8988T (cell line): ENCODE data around the gene MAN2B2.

Experiments
- DNase-seq: peaks from one replicate; pipeline ENCODE4 v3.0.0; 2011

The MAN2B2 gene

DNA sequence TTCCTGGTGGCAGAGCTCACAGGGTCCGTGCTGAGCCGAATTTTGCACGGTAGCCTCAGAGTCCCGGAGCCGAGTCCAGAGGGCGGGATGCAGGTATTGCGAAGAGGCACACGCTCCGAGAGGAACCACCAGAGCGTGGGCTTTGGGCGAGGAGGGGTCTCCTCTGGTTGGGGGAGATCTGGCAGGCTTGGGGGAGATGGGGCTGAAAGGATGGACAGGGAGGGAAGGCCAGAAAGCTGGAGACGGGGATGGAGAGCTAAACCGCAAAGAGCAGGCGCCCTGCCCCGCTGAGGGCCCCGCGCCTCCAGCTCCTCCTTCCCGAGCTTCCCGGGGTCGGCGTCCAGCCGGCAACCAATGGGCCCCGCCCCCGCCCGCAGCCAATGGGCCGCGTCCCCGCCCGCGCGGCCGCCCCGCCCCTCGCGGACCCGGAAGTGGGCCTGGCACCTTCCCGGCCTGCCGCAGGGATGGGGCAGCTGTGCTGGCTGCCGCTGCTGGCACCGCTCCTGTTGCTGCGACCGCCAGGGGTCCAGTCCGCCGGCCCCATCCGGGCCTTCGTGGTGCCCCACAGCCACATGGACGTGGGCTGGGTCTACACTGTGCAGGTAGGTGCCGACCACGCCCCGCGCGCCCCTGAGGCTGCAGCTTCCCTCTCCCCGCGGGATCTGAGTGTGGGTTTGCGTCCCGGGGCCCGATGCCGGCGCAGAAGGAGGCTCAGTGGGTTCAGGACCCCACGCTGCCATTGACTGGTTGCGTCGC lies at the start of gene MAN2B2:
TSS of gene MAN2B2 (plus strand) at position 443 of the 756 bp plus-strand sequence. CDS start at position 465, 22 bp downstream.
- peak; percentile 98 for DNase-seq

DNA sequence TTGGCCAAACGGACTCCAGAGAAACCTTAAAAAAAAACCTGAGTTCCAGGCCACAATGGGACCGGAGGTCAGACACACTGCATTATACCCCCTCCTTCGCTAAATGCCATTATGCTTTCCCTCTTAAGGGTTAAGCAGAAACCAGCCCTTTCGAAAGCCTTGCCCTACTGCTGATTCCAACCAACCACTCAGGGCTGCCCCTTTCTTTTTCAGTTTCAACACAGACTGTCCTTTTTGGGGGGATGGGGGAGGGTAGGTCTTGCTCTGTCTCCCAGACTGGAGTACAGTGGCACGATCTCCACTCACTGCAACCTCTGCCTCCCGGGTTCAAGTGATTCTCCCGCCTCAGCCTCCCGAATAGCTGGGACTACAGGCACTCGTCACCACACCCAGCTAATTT lies 49.5 kb upstream of the MAN2B2 start:
- DNase-seq = no peak

- no peak for DNase-seq
These were observed 48.8 kb upstream of the MAN2B2 start for GRCh38 chr4:6526156-6526555.

- DNase-seq = no peak
These were observed 48.3 kb upstream of the MAN2B2 start for GRCh38 chr4:6526671-6527091.

- DNase-seq = no peak
These were observed 47.7 kb upstream of the MAN2B2 start for GRCh38 chr4:6527259-6527658.

DNA sequence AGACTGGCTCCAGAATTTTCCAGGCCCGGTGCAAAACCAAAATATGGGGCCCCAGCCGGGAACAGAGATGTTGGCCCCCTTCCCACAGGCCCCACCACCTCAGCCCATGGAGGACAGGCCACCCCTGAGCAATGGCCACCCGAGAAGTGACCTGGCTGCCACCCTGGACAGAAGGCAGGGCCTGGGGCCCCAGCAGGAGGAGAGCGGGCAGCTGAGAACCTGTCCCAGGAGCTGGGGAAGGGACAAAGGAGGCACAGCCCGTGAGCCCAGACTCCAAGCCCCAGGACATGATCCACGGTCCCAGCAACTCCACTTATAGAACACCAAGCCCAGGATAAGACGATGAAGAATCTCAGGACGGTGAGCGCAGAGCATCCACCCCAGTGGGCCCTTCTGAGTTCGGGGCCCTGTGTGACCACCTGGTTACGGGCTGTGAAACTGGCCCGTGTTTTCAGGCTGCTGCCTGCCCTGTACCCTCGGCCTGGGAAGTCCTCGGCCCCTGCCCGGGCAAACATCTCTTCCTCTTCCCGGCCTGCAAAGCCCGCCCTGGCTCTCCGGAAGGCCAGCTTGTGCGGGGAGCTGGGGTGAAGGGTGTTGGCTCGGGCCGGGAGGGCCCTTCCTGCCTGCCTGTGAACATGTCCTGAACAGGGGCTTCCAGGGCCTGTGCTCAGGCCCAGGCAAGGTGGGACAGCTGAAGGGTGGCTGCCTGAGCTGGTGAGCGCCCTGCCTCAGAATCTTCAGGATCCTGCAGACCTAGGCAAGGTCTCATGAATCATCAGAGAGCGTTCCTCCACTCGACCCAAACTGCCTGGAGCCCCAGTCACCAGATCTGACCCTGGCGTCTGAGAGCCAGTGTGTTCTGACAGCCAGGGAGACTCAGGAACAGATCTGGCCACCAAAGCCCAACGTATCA lies 47.0 kb upstream of the MAN2B2 start:
- DNase-seq = no peak

DNA sequence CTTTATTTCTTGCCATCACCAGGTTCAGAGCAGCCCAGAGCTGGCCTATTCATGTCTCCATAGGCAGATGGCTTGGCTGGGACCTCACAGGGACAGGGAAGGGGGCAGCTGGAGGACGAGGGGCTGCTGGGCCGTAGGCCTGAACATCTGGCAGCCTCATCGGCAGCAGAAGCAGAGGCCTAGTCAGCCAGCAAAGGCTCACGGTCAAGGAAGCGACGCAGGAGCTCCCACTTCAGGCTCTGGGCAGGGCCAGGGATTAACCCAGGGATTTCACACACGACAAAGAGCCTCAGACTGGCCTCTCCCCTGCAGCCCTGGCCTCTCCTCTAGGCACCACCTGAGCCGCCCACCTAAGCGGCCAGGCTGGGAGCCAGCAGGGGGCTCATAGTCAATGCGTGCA lies 46.0 kb upstream of the MAN2B2 start:
- no peak for DNase-seq

DNA sequence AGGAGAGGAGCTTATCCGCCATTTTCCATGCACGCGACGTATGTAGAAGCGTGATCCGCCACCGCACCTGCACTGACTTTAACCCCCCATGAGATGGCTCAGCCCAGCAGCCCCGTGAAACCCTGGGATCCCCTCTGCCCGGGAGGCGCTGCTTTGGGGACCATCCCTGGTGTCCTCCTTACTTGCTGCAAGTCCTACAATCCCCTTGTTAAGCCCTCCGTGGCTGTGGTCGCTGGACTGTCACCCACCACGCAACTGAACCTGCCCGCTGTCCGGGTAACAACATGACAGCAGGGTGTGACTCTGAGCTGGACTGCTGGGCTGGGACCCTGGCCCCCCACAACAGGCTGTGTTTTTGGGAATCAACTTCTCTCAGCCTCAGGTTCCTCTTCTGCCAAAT lies 44.7 kb upstream of the MAN2B2 start:
- DNase-seq = no peak

GRCh38 chr4:6530964-6531363 lies 44.0 kb upstream of the MAN2B2 start:
- no peak for DNase-seq

- no peak for DNase-seq
These were observed 42.9 kb upstream of the MAN2B2 start for GRCh38 chr4:6532102-6532501.

DNA sequence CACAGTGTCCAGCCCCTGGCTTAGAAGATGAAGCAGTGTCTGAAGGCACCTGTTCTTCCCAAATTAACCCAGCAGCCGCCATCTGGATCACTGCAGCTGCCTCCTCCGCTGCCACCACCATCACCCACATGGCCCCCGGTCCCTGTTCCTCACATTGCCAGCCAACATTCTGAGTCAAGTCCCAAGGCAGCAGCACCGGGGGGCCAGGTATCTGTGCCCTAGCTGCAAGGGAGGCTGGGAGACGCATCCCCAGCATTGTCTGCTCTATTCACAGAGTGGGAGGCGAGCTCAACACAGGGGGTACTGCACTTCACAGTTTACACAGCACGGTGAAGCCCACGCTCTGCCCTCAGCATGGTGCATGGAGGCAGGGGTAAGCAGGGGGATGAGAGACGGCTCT lies 42.3 kb upstream of the MAN2B2 start:
- no peak for DNase-seq

GRCh38 chr4:6534050-6534449 lies 40.9 kb upstream of the MAN2B2 start:
- no peak for DNase-seq

GRCh38 chr4:6534618-6535328 lies 40.2 kb upstream of the MAN2B2 start:
- no peak for DNase-seq

GRCh38 chr4:6535329-6535692 lies 39.7 kb upstream of the MAN2B2 start:
- no peak for DNase-seq

GRCh38 chr4:6535706-6536105 lies 39.3 kb upstream of the MAN2B2 start:
- DNase-seq = no peak

GRCh38 chr4:6538111-6538510 lies 36.9 kb upstream of the MAN2B2 start:
- DNase-seq = no peak

DNA sequence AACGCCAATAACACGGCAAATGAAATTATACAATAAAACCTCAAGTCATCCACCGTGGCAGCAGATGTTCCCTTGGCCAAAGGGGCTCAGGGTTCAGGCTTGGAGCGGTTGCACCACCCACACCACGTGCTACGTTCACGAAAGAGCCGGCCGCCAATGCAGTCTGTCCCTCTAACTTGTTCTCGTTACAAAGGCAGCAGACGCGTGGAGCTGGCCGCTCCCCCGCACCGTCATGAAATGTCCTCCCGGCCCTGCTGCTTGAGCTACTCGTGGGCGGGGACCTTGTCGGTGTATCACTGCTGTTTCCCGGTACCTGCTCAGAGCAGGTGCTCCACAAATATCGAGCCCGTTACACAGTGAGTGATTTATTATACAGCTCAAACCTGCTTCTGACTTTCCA lies 36.4 kb upstream of the MAN2B2 start:
- DNase-seq = no peak

DNA sequence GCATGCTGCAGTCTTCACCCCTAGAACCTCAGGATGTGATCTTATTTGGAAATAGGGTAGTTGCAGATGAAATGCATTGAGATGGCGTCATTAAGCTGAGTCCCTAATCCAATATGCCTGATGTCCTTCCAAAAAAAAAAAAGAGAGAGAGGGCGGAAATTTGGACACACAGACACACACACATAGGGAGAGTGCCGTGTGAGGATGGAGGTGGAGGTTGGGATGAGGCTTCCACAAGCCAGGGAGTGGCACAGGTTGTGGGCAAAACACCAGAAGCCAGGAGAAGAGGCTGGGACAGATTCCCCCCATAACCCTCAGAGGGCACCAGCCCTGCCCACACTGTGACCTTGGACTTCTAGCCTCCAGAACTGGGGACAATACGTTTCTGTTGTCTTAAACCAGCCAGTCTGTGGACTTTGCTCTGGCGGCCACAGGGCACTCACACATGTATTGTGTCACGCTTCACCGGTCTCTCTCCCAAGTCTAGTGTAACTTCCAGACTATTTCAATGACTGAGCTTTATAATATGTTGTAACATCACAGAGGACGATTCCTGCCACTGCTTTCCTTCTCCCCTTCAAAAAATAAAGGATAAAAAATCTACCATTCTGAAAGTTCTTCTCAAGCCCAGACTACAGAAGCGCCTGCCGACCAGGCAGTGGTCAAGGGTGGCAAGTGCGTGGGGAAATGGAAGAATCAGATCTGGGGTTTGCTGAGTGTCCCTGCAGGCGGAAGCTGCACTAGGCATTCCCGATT lies 35.8 kb upstream of the MAN2B2 start:
- DNase-seq = no peak

- DNase-seq = no peak
These were observed 34.1 kb upstream of the MAN2B2 start for GRCh38 chr4:6540879-6541278.

DNA sequence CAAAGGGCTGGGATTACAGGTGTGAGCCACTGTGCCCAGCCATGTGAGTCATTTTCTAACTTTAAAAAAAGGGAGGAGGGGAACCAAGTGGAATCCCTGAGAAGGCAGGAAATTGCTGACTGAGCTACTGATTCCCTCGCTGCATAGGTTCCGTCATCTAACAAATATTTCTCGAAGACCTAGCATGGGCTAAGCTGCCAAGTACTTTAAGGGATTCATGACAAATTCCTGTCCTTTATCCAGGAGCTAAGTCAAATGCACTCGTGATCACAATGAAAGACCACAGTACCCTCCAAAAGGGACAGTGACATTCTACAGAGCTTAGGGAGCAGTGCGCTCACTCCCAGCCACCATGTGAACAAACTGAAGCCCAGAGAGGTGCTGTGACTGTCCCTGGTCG lies 33.2 kb upstream of the MAN2B2 start:
- peak; percentile 83 for DNase-seq

GRCh38 chr4:6542951-6543350 lies 32.0 kb upstream of the MAN2B2 start:
- DNase-seq = no peak

- no peak for DNase-seq
These were observed 28.9 kb upstream of the MAN2B2 start for GRCh38 chr4:6546091-6546490.
